GM23248 (cell line): ENCODE data around the gene UBASH3B. TPM values are rescaled to one million over a fixed set of nuclear protein-coding genes. Genes with fewer than 3 reads are reported as not detected.

Experiments
- DNase-seq: peaks from one replicate; pipeline ENCODE4 v3.0.0-alpha.2; 2015
- H2AFZ ChIP-seq: fragments of 200-600 bp; sonication (generic); 2 replicates; pipeline ENCODE4 v1.6.1; 2016; ENCODE audit warnings: antibody characterized with exemption
- H3F3A ChIP-seq: fragments of 200-600 bp; sonication (generic); 2 replicates; pipeline ENCODE4 v1.6.1; 2016; ENCODE audit warnings: mild to moderate bottlenecking, antibody characterized with exemption, mixed run types; ENCODE audit not compliant: insufficient read depth
- H3K27ac ChIP-seq: fragments of 200-600 bp; sonication (generic); 2 replicates; pipeline ENCODE4 v1.5.1; 2016; ENCODE audit warnings: mild to moderate bottlenecking
- H3K27me3 ChIP-seq: fragments of 200-600 bp; sonication (generic); replicated peaks from 2 replicates; pipeline ENCODE4 v1.6.1; 2016; ENCODE audit warnings: mild to moderate bottlenecking; ENCODE audit not compliant: insufficient read depth
- H3K36me3 ChIP-seq: fragments of 200-600 bp; sonication (generic); 2 replicates; pipeline ENCODE4 v1.6.1; 2016; ENCODE audit warnings: low read depth, mild to moderate bottlenecking
- H3K4me1 ChIP-seq: fragments of 200-600 bp; sonication (generic); 2 replicates; pipeline ENCODE4 v1.6.1; 2016; ENCODE audit warnings: mild to moderate bottlenecking; ENCODE audit not compliant: insufficient read depth
- H3K4me2 ChIP-seq: fragments of 200-600 bp; sonication (generic); one replicate; pipeline ENCODE4 v1.6.1; 2016; ENCODE audit warnings: mild to moderate bottlenecking; ENCODE audit not compliant: unreplicated experiment
- H3K4me3 ChIP-seq: fragments of 200-600 bp; sonication (generic); 2 replicates; pipeline ENCODE4 v1.5.1; 2016; ENCODE audit warnings: mild to moderate bottlenecking
- H3K79me2 ChIP-seq: fragments of 200-600 bp; sonication (generic); 2 replicates; pipeline ENCODE4 v1.6.1; 2016; ENCODE audit warnings: mild to moderate bottlenecking; ENCODE audit not compliant: insufficient read depth
- H3K9ac ChIP-seq: fragments of 200-600 bp; sonication (generic); 2 replicates; pipeline ENCODE4 v1.6.1; 2016; ENCODE audit warnings: mild to moderate bottlenecking
- H3K9me2 ChIP-seq: fragments of 200-600 bp; sonication (generic); 2 replicates; pipeline ENCODE4 v1.6.1; 2016; ENCODE audit warnings: mixed run types, mild to moderate bottlenecking, moderate library complexity; ENCODE audit not compliant: insufficient read depth
- H3K9me3 ChIP-seq: fragments of 200-600 bp; sonication (generic); one replicate; pipeline ENCODE4 v1.6.1; 2017; ENCODE audit warnings: low read depth
- H4K20me1 ChIP-seq: fragments of 200-600 bp; sonication (generic); 2 replicates; pipeline ENCODE4 v1.6.0; 2016; ENCODE audit not compliant: insufficient read depth
- EZH2 ChIP-seq: fragments of 200-600 bp; sonication (generic); IDR thresholded peaks from 2 replicates; pipeline ENCODE4 v1.6.1; 2018; ENCODE audit warnings: antibody characterized with exemption, mild to moderate bottlenecking; ENCODE audit not compliant: insufficient read depth, poor library complexity, severe bottlenecking
- EZH2phosphoT487 ChIP-seq: fragments of 200-600 bp; sonication (generic); IDR thresholded peaks from 2 replicates; pipeline ENCODE4 v1.6.1; 2018; ENCODE audit warnings: antibody characterized with exemption, moderate library complexity, mild to moderate bottlenecking, low read depth; ENCODE audit not compliant: insufficient read depth
- WGBS, 2 experiments: methylation state at CpG; one replicate each; pipeline ENCODE4 v1.1.6; 2015 to 2017; ENCODE audit warnings: low lambda C conversion rate in 2 of 2, low coverage in 1 of 2; ENCODE audit errors: missing lambda C conversion rate in 2 of 2; 5-methylcytosine and 5-hydroxymethylcytosine counted together
- in situ Hi-C: fragments of 300-500 bp; cut with MboI; formaldehyde crosslinking; loops from 2 replicates; pipeline ENCODE4 v1.15.0; 2020
- polyA plus RNA-seq: library from polyadenylated mRNA; unstranded; fragments of >200 nt; fragmentation: Nextera tagmentation; extraction: Ambion mirVana; gene quantifications from 2 replicates; pipeline ENCODE4 v1.2.1, GENCODE V29; 2016
- total RNA-seq: library from RNA; depleted of rRNA; stranded (reverse); fragments of >200 nt; shearing (Covaris generic); gene quantifications from 2 replicates; pipeline ENCODE4 v1.2.3, GENCODE V29; 2014

Gene UBASH3B
- total and polyA plus RNA-seq, 2 experiments from 2014 or later: 15.5 to 19.7 TPM

DNA sequence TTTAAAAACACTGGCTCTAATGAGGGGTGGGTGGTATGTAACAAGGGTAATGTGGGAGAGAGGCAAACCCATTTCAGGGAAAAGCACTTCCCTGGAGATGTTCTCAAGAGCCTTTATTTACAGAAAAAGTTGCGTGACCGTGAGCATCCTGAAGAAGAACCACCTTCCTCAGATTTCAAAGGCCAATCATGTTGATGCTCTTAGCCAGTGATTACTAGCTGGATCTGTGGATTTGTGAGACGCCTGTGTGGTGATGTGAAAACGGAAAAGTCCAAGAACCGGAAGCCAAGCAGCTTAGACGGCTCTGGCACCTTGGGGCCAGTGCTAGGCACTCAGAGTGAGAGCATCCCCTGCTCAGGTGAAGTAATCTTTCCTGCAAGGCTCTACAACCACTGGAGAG is 12.6 kb upstream of the UBASH3B start:
- peaks cover 42% of the 10 kb centered on the region for H3K4me1 ChIP-seq
- no peaks in the 10 kb centered on the region for H3K9me3 ChIP-seq
- H3K36me3 ChIP-seq: no peaks in the 10 kb centered on the region
- H3K79me2 ChIP-seq: no peaks in the 10 kb centered on the region
- peaks cover 32% of the 10 kb centered on the region for H3F3A ChIP-seq
- H4K20me1 ChIP-seq: no peaks in the 10 kb centered on the region
- no peaks in the 10 kb centered on the region for H3K9me2 ChIP-seq
- H3K9ac ChIP-seq: no peak overlapping the region
- in situ Hi-C loops: no loop called here
- WGBS, 2 experiments: 46 to 48% methylated on average over 6 of the region's 6 CpGs
- H3K4me3 ChIP-seq: no peak overlapping the region
- peak; percentile 53 for DNase-seq
- H3K27me3 ChIP-seq: no peaks in the 10 kb centered on the region
- TF ChIP-seq EZH2phosphoT487 (no peak), EZH2 (no peak)
- H3K27ac ChIP-seq: peak overlapping the region; percentile 46
- no peak overlapping the region for H2AFZ ChIP-seq
- H3K4me2 ChIP-seq: peak overlapping the region; percentile 55

DNA sequence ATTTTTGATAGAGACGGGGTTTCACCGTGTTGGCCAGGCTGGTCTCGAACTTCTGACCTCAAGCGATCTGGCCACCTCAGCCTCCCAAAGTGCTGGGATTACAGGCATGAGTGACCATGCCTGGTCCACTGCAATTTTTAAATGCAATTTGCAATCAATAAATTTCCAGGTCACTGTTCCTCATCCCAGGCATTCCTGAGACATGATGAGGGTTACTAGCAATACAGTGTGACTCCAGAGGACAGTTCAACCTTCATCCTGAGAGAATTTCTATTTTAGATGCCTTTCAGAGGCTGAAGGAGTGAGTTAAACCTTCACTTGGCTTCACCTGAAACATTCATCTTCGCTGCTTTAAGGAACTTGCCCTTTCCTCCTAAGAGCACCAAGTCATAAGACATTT is 9.7 kb upstream of the UBASH3B start:
- Histone ChIP-seq H3K9me2 (no peaks in the 10 kb centered on the region), H3F3A (peaks cover 48% of the 10 kb centered on the region), H3K4me2 (no peak overlapping the region), H3K4me1 (peaks cover 56% of the 10 kb centered on the region), H3K4me3 (no peak overlapping the region), H3K27ac (no peak overlapping the region), H4K20me1 (no peaks in the 10 kb centered on the region), H2AFZ (no peak overlapping the region), H3K36me3 (no peaks in the 10 kb centered on the region), H3K79me2 (no peaks in the 10 kb centered on the region), H3K27me3 (no peaks in the 10 kb centered on the region), H3K9me3 (no peaks in the 10 kb centered on the region), H3K9ac (no peak overlapping the region)
- DNase-seq: peak; percentile 46
- WGBS, 2 experiments: 90 to 92% methylated on average over 5 of the region's 5 CpGs
- in situ Hi-C loops: no loop called here
- no peak for TF ChIP-seq EZH2
- TF ChIP-seq EZH2phosphoT487: no peak

DNA sequence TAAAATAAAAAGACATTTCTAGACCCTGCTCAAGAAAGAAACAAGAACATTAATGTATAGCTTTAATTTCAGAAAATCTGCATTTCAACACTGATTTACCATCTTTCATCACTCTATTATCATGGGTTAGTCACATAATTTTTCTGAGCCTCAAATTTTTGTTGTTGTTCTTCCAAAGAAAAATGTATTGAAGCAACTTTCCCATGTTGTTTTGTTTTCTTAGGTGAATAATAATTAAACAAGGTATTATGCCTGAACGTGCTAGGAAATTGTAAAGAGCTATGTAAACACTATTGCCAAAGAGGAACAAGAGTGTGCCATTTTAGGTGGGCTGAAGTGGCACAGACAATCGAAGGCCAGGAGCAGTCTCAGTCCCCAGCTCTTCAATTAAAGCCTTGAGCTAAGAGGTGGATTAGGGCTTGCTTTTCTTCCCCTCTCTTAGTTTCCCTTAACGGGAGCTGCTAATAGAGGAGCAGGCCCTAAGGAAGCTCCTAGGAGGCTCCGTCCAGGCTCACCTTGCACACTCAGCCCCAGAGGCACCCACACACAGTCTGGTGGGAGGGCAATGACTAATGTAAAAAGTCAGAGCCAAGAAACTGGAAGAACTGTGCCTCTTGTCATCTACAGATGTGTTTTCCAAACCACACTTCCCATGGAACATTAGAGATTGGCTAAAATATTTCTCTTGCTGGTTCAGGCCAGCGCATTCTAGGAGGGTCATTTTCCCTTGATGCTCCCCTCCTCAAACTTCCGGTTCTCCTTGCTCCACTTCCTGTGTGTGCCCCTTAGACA is 8.8 kb upstream of the UBASH3B start:
- Histone ChIP-seq H3K4me2 (peak overlapping the region; percentile 51), H3K79me2 (no peaks in the 10 kb centered on the region), H3K27me3 (no peaks in the 10 kb centered on the region), H3K27ac (peak overlapping the region; percentile 51), H3K36me3 (no peaks in the 10 kb centered on the region), H4K20me1 (no peaks in the 10 kb centered on the region), H3K4me1 (peaks cover 56% of the 10 kb centered on the region), H2AFZ (no peak overlapping the region), H3F3A (peaks cover 48% of the 10 kb centered on the region), H3K9me2 (no peaks in the 10 kb centered on the region), H3K9me3 (no peaks in the 10 kb centered on the region), H3K9ac (no peak overlapping the region), H3K4me3 (no peak overlapping the region)
- TF ChIP-seq EZH2phosphoT487 (no peak), EZH2 (no peak)
- DNase-seq: peak; percentile 89
- WGBS, 2 experiments: 38 to 46% methylated on average over 6 of the region's 6 CpGs
- in situ Hi-C loops: no loop called here

DNA sequence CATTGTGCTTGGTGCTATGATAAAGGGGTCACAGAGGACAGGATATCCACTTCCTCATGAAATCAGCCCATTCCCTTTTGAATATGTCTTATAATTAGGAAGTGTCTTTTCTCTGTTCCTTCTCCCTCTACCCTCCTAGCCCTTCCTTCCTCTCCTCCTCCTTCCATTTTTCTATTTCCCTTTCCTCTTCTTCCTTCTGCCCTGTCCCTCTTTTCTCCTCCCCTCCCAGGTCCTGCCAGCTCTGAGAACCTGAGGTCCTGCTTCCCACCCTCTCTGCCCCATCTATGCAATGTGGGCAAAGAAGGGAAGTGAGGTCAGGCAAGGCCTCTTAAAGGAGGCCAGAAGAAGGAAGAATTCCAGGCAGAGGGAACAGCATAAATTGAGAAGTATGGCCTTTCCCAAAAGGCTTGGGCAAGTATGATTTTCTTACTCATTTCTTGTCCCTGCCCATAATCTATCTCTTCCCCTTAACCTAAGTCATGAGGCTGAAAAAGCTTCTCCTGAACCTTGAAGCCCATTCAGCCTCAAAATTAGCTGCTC is 7.7 kb upstream of the UBASH3B start:
- Histone ChIP-seq H3K4me1 (peaks cover 47% of the 10 kb centered on the region), H3K9me2 (no peaks in the 10 kb centered on the region), H3K4me2 (peak overlapping the region; percentile 51), H4K20me1 (no peaks in the 10 kb centered on the region), H3K79me2 (no peaks in the 10 kb centered on the region), H3K27ac (no peak overlapping the region), H3K36me3 (no peaks in the 10 kb centered on the region), H2AFZ (no peak overlapping the region), H3K27me3 (no peaks in the 10 kb centered on the region), H3K9ac (no peak overlapping the region), H3K9me3 (no peaks in the 10 kb centered on the region), H3F3A (peaks cover 39% of the 10 kb centered on the region), H3K4me3 (no peak overlapping the region)
- DNase-seq: no peak
- in situ Hi-C loops: no loop called here
- TF ChIP-seq EZH2phosphoT487: no peak
- TF ChIP-seq EZH2: no peak
